Tibial nerve (tissue), 4 donors: Measurements from ENCODE around the gene ZNF326. TPM values are rescaled to one million over a fixed set of nuclear protein-coding genes. Genes with fewer than 3 reads are reported as not detected.

Experiments used
- DNase-seq, 2 donors: peaks; one replicate each; pipeline ENCODE4 v3.0.0-alpha.2; 2019; ENCODE audit warnings: low spot score in 2 of 2
- H3K27ac ChIP-seq, 4 donors: fragments of 200-600 bp; sonication (generic) in 3 of 4; one replicate each; pipeline ENCODE4 v1.5.1; 2017 to 2019; ENCODE audit warnings: mild to moderate bottlenecking in 1 of 4
- H3K27me3 ChIP-seq, 2 donors: fragments of 200-600 bp; sonication (generic) in 1 of 2; one replicate each; pipeline versions ENCODE4 v1.5.1 to v1.6.0; 2017 to 2019
- H3K36me3 ChIP-seq, 3 donors: fragments of 200-600 bp; sonication (generic); one replicate each; pipeline ENCODE4 v1.5.1; 2018 to 2019
- H3K4me1 ChIP-seq, 4 donors: fragments of 200-600 bp; sonication (generic) in 3 of 4; one replicate each; pipeline ENCODE4 v1.5.1; 2017 to 2019
- H3K4me3 ChIP-seq, 4 donors: fragments of 200-600 bp; sonication (generic) in 3 of 4; one replicate each; pipeline ENCODE4 v1.5.1; 2017 to 2019; ENCODE audit warnings: mild to moderate bottlenecking in 1 of 4, moderate library complexity in 1 of 4
- H3K9me3 ChIP-seq, 4 donors: fragments of 200-600 bp; sonication (generic) in 3 of 4; one replicate each; pipeline ENCODE4 v1.5.1; 2017 to 2019
- EP300 ChIP-seq, 2 donors: sonication (generic); formaldehyde crosslinking; IDR thresholded peaks; one replicate each; pipeline ENCODE4 v1.6.1; 2017; ENCODE audit warnings: antibody characterized with exemption in 2 of 2, mild to moderate bottlenecking in 1 of 2
- POLR2A ChIP-seq, 2 donors: fragments of 450-650 bp; IDR thresholded peaks; one replicate each; pipeline ENCODE4 v1.6.1; 2017; ENCODE audit warnings: antibody characterized with exemption in 2 of 2, mild to moderate bottlenecking in 2 of 2, moderate library complexity in 2 of 2
- WGBS, 2 donors: methylation state at CpG; one replicate each; pipeline ENCODE4 v1.1.5; 2018; 5-methylcytosine and 5-hydroxymethylcytosine counted together
- total RNA-seq, 4 donors: library from RNA; depleted of rRNA; stranded (reverse); fragments of >200 nt; gene quantifications; one replicate each; pipeline ENCODE4 v1.1.0, GENCODE V29; 2016
- TF ChIP-seq, protein P1 (sequence below), 5 experiments: fragments of 200-600 bp in 3 of 5; fragments of 450-650 bp in 2 of 5; sonication (generic) in 3 of 5; IDR thresholded peaks; one replicate each; pipeline ENCODE4 v1.5.1; 2016 to 2019; ENCODE audit warnings: antibody characterized with exemption in 5 of 5, mild to moderate bottlenecking in 3 of 5, moderate library complexity in 2 of 5

The ZNF326 gene
- total RNA-seq, 4 donors from 2014 or later, result 16.5 to 27.4 (median 24.2) TPM

DNA sequence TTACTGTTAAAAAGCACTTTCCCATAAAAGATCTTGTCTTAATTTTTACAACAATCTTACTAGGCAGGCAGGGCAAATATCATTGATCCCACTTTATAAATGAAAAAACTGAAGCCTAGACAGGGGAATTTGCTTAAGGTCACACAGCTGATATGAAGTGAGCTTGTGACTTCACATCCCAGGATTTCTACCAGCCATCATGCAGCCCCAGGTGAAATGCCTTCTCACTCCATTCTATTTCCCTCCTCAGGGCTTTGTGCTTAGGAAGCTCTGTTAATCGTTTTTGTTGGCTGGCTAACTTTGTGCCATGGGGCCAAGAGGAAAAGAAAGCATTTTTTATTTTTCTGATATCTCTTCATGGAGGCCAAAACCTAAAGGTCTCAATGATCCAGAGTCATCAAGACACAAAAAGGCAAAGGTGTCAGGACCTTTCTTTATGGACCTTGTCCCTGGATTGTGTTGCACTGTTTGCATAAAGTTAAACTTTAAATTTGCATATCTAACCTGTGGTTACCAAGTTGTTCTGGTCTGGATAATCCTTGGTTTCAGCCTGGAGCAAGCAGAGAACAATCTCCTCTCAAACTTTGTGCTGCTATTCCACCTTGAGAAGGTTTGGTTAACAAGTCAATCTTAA is 44.8 kb upstream of the ZNF326 start:
- WGBS, 2 donors, result 9 to 22% methylated on average over 1 of the region's 1 CpG
- peaks cover 0 to 4% (median 0%) of the 10 kb centered on the region in 4 donors for H3K4me1 ChIP-seq
- no peak overlapping the region for H3K27ac ChIP-seq
- H3K4me3 ChIP-seq, result no peak overlapping the region
- H3K36me3 ChIP-seq, result no peaks in the 10 kb centered on the region
- H3K9me3 ChIP-seq, result no peaks in the 10 kb centered on the region
- no peaks in the 10 kb centered on the region for H3K27me3 ChIP-seq
- DNase-seq, result no peak
- TF ChIP-seq EP300 (IDR thresholded peaks at IDR 0.05) (no peak), POLR2A (IDR thresholded peaks at IDR 0.05) (no peak)
- TF ChIP-seq, protein P1, sequence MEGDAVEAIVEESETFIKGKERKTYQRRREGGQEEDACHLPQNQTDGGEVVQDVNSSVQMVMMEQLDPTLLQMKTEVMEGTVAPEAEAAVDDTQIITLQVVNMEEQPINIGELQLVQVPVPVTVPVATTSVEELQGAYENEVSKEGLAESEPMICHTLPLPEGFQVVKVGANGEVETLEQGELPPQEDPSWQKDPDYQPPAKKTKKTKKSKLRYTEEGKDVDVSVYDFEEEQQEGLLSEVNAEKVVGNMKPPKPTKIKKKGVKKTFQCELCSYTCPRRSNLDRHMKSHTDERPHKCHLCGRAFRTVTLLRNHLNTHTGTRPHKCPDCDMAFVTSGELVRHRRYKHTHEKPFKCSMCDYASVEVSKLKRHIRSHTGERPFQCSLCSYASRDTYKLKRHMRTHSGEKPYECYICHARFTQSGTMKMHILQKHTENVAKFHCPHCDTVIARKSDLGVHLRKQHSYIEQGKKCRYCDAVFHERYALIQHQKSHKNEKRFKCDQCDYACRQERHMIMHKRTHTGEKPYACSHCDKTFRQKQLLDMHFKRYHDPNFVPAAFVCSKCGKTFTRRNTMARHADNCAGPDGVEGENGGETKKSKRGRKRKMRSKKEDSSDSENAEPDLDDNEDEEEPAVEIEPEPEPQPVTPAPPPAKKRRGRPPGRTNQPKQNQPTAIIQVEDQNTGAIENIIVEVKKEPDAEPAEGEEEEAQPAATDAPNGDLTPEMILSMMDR (IDR thresholded peaks at IDR 0.05), result no peak

DNA sequence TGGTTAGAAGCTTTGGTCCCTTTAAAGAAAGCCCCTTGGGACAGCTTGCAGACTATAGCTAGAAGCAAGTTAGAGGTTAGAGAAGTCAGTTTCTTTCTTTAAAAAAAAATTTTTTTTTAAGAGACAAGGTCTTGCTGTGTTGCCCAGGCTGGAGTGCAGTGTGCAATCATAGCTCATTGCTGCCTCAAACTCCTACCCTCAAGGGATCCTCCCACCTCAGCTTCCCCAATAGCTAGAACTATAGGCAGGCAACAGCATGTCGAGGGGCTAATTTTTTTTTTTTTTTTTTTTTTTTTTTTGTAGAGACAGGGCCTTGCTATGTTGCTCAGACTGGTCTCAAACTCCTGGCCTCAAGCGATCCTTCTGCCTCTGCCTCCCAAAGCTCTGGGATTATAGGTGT is 44.2 kb upstream of the ZNF326 start:
- Histone ChIP-seq H3K9me3 (no peaks in the 10 kb centered on the region), H3K27me3 (no peaks in the 10 kb centered on the region), H3K4me1 (peaks cover 0 to 4% (median 0%) of the 10 kb centered on the region in 4 donors), H3K4me3 (no peak overlapping the region), H3K36me3 (no peaks in the 10 kb centered on the region), H3K27ac (no peak overlapping the region)
- DNase-seq, result no peak
- no peak for TF ChIP-seq POLR2A (IDR thresholded peaks at IDR 0.05)
- TF ChIP-seq, protein P1 (IDR thresholded peaks at IDR 0.05), result no peak
- TF ChIP-seq EP300 (IDR thresholded peaks at IDR 0.05), result no peak
- WGBS, 2 donors, result 80 to 84% methylated on average over 2 of the region's 2 CpGs

DNA sequence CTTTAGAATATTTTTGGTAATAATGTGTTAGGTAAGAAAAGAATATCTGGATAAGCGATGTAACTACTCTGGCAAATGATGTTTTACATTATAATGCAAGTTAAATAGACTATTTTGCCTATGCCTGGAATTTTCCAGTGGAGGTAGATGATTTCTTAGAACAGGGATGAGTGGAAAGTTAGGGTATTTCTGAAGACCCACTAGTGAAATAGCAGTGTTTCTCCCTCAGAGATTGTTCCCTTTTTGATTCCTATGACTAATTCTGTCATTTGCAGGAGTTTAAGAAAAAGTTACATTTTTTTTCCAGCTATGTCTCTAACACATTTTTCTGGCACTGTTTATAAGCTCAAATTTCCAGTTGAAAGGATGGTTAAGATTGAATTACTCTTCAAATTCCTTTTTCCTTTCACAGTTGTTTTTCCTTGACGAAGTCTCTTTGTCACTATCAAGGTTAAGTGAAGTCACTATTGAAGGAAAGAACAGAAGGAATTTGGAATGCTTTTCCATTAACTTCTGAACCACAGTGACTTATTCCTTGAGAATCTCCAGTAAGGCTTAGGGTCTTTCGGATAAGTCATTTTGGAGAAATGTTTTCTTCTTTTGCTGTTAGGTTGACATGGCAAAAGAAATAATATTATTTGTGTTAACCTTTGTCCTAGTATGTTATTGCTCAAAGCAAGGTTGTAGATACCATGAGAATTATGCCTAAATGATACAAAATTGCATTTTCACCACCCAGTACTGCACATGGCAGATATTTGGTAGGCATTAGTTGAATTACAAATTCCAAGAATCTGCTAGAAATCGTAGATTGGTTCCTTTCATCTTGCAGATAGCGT is 42.9 kb upstream of the ZNF326 start:
- Histone ChIP-seq H3K4me1 (peaks cover 0 to 7% (median 0%) of the 10 kb centered on the region in 4 donors), H3K27ac (no peak overlapping the region), H3K27me3 (no peaks in the 10 kb centered on the region), H3K9me3 (no peaks in the 10 kb centered on the region), H3K4me3 (no peak overlapping the region), H3K36me3 (no peaks in the 10 kb centered on the region)
- 83 to 87% methylated on average over 5 of the region's 5 CpGs for WGBS, 2 donors
- no peak for DNase-seq
- TF ChIP-seq EP300 (IDR thresholded peaks at IDR 0.05) (no peak), POLR2A (IDR thresholded peaks at IDR 0.05) (no peak)
- TF ChIP-seq, protein P1 (IDR thresholded peaks at IDR 0.05), result no peak

DNA sequence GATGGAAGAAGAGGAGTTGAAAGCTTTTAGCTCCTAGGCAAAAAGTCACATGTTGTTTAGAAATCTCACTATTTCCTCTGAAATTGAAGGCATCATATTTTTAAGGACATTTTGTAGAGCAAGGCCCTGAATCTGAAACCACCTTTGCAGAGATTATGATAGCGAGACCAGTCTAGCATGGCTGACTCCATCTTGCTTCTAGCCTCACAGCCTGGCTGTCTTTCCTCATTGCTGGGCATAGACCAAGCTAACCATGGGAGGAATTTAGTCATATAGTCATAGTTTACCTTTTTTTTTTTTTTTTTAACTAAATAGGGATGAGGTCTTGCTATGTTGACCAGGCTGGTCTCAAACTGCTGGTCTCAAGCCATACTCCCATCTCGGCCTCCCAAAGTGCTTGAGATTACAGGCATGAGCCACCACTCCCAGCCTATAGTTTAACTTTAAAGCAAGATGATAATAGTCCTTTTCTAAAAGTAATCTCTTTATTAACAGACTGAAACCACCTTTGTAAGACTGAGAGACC is 42.2 kb upstream of the ZNF326 start:
- Histone ChIP-seq H3K27me3 (no peaks in the 10 kb centered on the region), H3K9me3 (no peaks in the 10 kb centered on the region), H3K4me1 (peaks cover 0 to 12% (median 0%) of the 10 kb centered on the region in 4 donors), H3K36me3 (no peaks in the 10 kb centered on the region), H3K4me3 (no peak overlapping the region), H3K27ac (no peak overlapping the region)
- DNase-seq, result no peak
- TF ChIP-seq POLR2A (IDR thresholded peaks at IDR 0.05) (no peak), EP300 (IDR thresholded peaks at IDR 0.05) (no peak)
- TF ChIP-seq, protein P1 (IDR thresholded peaks at IDR 0.05), result no peak
- WGBS, 2 donors, result 95 to 96% methylated on average over 2 of the region's 2 CpGs

DNA sequence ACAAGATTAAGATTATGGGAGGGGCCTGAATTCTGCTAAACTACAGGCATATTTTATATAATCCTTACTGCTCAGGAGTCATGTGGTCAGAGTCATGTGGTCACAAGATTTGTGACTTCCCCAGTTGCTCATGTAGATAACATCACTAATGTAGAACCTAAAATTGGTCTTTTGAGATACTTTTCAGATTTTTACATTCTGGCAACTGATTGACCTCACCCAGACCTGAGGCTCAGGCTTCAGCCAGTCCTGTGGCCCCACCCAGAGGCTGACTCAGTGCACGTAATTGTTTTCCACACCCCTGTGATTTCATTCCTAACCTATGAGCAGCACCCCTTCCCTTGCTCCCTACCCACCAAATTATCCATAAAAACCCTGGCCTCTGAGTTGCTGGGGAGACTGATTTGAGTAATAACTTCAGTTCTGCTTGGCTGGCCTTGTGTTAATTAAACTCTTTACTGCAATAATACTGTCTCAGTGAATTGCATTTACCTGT is 41.7 kb upstream of the ZNF326 start:
- Histone ChIP-seq H3K27me3 (no peaks in the 10 kb centered on the region), H3K27ac (no peak overlapping the region), H3K9me3 (no peaks in the 10 kb centered on the region), H3K4me1 (peaks cover 0 to 12% (median 0%) of the 10 kb centered on the region in 4 donors), H3K36me3 (no peaks in the 10 kb centered on the region), H3K4me3 (no peak overlapping the region)
- no peak for TF ChIP-seq EP300 (IDR thresholded peaks at IDR 0.05)
- TF ChIP-seq, protein P1 (IDR thresholded peaks at IDR 0.05), result no peak
- TF ChIP-seq POLR2A (IDR thresholded peaks at IDR 0.05), result no peak
- 30 to 31% methylated on average over 1 of the region's 1 CpG for WGBS, 2 donors
- DNase-seq, result no peak
